Neural cell (in vitro differentiated cells): ENCODE results near the gene RTL3.

Source experiments
- CTCF ChIP-seq: fragments of 450-650 bp; IDR thresholded peaks from 2 replicates; pipeline ENCODE4 v1.5.1; 2014; ENCODE audit warnings: antibody characterized with exemption, mild to moderate bottlenecking, moderate library complexity; ENCODE audit not compliant: poor library complexity, severe bottlenecking
- EP300 ChIP-seq: fragments of 450-650 bp; conservative IDR thresholded peaks from 2 replicates; pipeline ENCODE4 v1.6.1; 2014; ENCODE audit warnings: antibody characterized with exemption, mild to moderate bottlenecking, moderate library complexity; ENCODE audit not compliant: poor library complexity, severe bottlenecking
- EZH2 ChIP-seq: fragments of 200-600, 300-800 bp; shearing (Covaris generic), sonication (generic); IDR thresholded peaks from 2 replicates; pipeline ENCODE4 v1.6.1; 2014; ENCODE audit warnings: antibody characterized with exemption, low read length, borderline replicate concordance, mild to moderate bottlenecking; ENCODE audit not compliant: insufficient read depth, poor library complexity, severe bottlenecking
- POLR2AphosphoS5 ChIP-seq: IDR thresholded peaks from 2 replicates; pipeline ENCODE4 v1.6.1; 2012
- REST ChIP-seq: IDR thresholded peaks from 2 replicates; pipeline ENCODE4 v1.6.1; 2012; ENCODE audit warnings: borderline replicate concordance

GRCh38 chrX:78687586-78687985, 28.5 kb upstream of the RTL3 start:
- TF ChIP-seq CTCF = no peak
- TF ChIP-seq EP300 = no peak
- TF ChIP-seq EZH2 = no peak
- TF ChIP-seq REST = no peak
- TF ChIP-seq POLR2AphosphoS5 = no peak
